ENCODE data around the gene EPHB1.

EPHB1 gene

DNA sequence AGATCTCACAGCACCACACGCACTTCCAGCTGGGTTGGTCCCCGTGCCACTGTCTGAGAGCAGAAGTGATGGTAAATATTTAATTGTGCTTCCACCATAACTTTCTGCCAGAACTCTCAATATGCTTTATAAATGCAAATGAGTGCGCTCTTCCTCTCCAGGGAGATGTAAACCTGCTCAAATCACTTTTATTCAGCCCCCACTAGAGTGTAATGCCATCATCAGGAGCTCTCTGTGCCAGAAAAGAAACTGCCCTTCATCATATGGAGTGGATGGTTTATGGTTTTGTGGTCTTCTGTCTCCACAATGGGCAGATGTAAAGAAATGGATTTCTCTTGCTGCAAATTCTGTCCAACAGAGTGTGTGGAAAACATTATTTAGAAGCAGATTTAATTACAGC, 127.0 kb downstream of the EPHB1 start:
- DNase-seq, result no peak

DNA sequence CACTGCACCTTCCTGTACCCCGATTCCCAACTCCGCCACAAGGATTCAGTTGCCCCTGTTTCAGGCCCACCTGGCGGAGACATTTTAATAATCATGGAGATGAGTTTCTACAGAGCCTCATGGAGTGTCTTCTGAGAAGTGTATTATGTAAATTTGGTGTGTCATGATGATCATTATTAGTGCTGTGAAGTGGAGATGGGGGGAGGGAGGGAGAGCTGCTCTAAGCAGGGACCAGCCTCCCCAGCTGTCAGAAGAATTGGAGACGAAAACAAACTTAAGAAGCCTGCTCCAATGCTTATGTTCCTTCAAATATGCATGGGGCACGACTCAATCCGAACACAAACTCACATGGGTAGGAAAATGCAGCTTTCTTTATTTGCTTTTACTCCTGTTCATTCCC, 127.8 kb downstream of the EPHB1 start:
- DNase-seq, result no peak

DNA sequence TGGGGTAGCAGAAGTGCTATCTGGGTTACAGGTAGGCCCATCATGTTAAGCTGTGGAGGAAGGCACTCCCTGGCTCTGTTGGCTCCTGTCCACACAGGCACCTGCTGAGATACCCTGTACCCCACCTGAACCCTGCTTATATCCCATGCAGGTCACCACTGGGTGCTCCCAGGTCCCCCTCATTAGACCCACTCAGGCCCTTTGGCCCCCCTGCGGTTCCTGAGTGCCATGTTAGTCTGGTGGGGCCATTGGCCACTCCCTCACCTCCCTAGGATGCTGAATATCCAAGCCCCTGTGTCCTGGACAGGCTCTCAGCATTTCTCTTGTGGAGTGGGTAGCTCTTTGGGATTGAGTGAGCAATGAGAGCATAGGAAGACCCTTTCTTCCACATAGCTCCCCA, 128.2 kb downstream of the EPHB1 start:
- no peak for DNase-seq

DNA sequence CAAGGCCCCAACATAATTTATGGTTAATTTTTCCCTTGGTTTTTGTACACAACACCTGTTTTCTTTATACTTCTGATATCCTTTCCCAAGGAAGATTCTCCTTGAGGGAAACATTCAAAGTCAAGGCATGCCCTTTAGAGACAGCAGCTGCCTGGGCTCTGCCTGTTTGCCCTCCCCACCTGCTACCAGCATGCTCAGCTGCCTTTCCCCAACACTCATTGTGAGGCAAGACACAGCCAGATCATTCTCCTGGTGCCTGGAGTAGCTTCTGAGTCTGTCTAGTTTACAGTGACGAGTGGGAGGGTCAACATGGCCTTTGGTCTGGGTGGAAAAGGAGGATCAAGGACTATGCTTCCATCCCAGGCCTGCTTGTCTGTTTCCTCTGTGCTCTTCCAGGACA, 132.5 kb downstream of the EPHB1 start:
- peak; percentile 6 to 16 for DNase-seq

DNA sequence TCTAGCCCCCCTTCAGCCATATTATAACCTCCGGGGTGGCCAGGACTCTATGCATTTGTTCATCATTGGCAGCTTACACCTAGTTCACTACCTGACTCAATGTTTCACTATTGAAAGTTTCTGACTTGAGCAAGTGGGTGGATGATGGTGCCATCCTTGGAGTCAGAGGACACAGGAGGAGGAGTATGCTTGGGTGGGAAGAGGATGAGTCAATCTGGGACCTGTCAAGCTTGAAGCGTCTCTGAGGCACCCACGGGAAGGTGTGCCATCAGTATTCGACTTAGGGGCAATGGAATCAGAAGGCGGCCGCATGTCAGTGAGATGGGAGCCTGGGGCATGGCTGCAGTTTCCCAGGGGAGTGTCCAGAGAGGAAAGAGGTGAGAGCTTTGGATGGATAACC, 133.3 kb downstream of the EPHB1 start:
- no peak for DNase-seq

DNA sequence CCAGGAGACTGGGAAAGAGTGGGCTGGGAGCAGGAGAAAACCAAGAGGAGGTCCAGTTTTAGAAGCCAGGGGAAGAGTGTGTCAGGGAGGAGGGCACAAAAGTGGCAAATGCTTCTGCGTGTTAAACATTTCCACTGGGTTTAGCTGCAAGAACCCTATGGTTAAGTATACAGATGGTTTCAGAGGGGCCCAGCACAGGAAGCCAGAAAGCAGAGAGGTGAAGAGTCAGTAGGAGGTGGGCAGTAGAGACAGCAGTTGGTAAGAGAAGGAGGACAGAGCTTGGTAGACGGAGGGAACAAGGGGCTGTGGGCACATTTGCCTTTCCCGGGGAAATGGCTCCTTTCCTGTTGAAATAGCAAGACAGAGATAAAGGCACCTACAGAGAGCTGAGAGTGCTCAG, 133.8 kb downstream of the EPHB1 start:
- DNase-seq, result no peak

DNA sequence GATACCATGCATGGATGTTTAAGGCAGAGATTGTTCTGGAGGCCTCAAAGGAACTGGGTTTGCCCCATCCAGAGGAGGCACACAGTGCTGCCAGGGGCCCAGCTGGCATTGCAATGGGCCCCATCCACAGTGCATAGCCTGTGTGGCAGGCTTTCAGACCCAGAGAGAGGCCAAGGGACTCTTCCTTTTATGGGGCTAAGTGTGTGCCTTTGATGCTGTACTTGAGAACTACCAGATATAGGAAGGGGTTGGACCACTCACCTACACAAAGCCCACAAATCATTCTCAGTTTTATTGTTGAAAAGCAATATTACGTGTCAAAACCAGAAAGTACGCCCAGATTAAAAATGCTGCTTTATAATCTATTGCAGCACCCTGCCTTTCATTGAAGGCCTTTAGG, 134.9 kb downstream of the EPHB1 start:
- no peak for DNase-seq

DNA sequence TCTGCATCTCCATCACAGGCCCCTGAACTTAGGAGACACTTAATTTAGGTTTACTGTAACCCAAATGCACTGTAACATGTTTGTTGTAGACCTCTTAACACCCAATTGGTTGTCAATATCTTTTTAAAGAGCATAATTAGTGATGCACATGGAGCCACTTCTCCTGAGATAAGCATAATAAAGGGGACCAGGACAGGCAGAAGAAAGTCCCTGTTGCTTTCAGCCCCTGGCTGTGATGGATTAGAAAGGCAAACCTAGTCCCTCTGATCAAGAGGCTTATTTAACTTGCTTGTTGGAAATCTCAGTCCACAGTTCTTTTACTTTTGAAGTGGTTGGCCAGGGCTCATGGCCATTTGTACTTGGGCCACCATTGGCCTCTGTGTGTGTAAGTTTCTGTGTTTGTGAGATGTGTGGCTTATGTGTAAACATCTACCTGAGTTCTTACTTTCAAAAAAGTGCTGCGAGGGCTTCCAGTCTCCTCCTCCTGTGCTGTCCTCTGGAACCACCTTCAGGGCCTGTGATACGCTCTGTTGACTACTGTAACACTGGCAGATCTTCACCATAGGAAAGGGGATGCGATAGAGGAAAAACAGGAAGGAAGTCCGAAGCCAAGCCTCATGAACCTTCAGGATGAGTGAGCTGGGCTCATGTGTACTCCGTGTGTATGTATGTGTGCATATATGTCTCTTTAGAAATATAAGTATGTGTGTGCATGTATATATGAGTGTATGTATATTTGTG, 136.2 kb downstream of the EPHB1 start:
- DNase-seq, result no peak

DNA sequence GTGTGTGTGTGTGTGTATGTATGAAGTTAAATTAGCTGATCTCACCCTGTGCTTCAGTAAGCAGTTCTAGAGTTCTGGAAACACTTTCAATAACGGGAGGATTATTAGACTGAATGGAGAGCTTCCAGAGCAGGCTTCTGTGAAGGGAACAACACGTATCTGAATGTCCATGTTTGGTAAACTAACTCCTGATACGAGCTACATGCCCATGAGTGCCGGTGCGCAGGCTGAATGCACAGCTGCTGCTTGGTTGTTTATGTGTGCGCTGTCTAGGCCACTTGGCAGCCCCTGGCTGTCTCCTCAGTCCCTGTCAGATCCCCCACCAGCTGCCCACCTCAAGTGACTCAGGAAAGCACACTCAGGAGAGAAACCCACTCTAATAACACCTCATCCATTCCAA, 137.0 kb downstream of the EPHB1 start:
- DNase-seq, result no peak

DNA sequence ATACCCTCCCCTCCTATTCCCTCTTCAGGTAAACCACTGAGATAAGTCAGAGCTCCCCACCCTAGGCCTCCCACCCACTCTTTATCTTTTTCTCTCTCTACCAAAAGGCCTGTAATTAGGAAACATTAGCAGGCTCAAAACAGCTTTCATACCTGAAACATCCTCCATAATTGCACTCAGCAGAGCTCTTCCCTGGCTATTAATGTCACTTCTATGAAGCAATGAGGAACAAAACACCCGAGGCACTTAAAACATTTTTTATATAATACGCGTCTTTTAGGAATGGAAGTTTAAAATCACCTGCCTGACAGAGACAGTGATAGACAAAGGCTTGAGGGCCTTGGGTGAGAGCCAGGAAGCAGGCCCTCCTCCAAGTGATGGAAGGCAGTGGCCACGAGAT, 138.9 kb downstream of the EPHB1 start:
- DNase-seq, result no peak

DNA sequence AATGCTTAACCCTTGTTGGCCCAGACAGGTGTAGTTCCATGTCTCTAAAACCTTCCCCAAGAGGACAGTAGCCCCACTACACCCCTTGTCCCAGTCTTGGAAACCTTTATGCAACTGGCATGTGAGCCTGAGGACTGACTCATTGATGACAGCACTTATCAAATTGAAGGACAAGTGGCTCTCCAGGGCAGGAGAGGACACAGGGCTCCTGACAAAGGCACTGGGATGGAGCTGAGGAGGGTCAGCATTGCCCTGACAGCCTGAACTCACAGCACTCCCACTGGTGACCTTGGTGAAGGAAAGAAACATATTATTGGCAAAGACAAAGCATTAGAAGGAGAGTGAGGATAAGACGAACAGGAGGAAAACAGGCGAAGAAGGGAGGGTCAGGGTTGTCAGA, 139.9 kb downstream of the EPHB1 start:
- DNase-seq, result no peak

DNA sequence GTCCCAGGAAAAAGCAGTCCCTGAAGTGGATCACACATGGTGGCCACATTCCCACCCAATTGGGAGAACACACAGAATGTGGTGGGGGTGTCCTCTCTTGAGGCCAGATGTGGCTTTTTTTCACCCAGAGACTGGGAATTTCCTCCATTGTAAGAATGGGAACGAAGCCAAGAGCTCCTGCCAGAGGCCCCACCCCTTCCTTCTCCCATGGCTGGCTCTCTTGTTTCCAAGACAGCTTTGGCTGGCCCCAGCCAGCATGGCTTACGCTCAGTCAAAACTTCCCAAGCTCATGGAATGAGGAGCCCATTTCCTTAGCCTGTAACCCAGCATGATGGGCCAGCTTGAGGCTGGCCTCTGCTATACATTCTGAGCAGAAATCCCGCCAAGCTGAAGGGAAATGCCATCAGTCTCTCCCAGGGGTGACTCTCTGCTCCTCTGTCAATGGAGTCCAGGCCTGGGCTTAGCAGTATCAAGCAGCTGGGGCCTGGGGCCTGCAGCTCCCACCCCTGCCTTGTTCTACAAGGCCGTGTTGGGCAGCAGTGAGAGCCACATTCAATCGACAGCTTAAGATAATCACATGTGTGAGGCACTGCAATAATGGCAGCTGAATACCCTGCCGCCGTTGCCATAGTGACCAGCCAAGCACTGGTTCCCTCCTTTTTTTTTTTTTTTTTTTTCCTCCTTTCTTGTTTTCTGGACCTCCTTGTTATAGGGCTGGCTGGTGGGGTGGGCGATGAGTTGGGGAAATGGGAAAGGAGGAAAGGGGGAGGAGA, 142.4 kb downstream of the EPHB1 start:
- DNase-seq, result no peak

DNA sequence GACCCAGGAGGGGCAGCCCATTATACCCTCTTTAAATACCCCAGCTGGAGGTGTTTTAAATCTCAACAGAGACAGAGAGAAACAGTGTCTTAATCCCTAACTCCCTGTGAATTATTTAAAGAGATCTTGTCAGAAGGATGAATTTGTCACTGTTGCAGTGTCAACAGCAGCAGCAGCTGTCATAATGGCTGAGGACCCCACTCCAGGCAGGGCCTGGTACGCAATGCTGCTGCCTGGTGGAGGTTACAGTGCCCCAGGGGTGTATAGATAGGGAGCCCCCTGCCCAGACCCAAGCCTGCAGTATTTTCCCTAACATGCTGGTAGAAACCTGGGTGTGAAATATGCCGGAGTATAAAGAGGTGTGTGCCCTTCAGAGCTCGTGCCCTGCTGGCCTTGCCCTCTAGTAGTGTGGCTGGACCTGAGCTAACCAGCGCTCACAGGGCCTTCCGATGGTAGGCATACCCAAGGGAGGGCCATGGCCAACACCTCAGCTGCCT, 143.0 kb downstream of the EPHB1 start:
- DNase-seq, result peak in 1 of 2 experiments; percentile 16

DNA sequence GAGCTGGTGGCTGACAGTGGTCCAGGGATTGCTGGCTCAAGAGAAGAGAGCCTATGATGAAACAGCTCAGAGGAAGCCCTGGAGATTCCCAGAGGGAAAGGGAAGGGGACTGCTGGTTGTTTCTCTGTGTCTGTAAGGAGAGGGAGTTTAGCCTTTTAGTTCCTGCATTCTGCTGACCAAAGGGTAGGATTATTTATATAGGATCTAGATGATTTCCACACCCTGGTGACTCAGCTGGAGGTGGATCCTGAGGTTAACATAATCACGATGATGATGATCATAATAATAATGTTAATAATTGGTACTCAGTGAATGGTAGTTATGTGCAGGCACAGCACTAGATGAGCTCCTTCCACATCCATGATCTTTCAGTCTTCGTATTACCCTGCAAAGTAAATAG, 144.9 kb downstream of the EPHB1 start:
- no peak for DNase-seq

DNA sequence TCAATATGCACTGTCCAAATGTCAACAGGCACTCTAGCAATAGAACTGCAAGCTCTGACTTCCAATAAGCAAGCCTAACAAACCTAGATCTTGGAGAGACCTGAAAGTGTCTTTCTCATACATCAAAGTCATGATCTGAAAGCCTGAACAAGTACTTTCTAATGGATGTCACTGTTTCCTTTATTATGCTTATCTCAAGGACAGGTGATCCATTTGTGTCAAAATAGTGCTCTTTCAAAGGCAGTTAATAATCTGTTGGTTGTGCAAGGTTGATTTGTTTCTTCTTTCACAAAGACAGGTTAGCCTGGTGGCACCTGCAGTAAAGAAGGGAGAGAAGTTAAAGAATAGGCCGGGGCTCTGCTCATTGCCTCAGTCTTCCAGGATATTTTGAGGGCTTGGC, 146.8 kb downstream of the EPHB1 start:
- DNase-seq, result no peak

DNA sequence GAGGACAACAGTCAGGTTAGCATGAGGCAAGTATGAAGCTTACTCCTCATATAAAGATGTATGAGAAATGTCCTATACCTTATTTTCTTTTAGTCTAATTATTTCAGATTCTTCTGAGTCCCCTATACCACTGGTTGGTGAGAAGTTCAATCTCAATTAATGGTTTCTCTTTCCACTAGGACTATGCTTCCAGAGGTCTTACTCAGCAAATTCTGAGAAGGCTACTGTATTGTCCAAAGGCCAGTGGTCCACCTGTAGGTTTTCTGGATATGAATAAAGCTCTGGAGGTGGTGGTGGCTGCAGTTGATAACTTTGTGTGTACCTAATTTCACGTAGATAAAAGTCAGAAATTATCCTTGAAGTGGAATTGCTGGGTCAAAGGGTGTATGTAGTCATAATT, 149.4 kb downstream of the EPHB1 start:
- DNase-seq, result no peak

DNA sequence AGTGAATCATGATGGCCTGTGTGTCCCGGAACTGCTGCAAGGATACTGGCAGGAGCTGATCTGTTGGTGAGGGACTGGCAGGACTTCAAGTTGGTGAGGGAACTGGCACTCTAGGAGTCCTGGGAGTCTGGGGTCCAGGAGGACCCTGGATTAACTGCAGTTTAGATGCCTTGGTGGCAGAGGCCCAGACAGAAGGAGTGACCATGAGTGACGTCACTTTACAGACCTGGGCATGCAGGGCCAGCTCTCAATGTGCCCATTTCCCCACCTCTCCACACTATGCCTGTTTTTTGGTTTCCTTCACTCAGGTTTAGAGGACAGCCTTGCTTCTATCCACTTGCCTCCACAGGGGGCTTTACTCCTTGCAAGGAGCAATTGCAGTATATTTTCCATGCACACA, 154.1 kb downstream of the EPHB1 start:
- no peak for DNase-seq

DNA sequence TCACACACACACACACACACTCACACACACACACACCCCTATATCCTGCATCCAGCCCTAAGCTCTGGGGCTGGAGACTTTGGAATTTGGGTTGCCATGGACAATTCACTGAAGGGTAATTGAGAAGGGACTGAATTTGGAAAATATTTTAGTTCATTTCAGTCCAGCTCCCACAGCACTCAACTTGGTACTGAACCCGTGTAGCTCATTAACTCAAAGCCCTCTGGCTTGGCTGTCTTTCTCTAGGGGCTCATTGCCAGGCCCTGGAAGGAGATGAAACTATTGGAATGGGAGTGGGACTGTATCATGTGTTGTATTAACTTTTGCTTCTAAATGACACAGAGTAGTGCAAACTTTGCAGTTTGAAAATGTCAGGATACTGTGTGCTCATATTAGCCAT, 157.3 kb downstream of the EPHB1 start:
- no peak for DNase-seq

DNA sequence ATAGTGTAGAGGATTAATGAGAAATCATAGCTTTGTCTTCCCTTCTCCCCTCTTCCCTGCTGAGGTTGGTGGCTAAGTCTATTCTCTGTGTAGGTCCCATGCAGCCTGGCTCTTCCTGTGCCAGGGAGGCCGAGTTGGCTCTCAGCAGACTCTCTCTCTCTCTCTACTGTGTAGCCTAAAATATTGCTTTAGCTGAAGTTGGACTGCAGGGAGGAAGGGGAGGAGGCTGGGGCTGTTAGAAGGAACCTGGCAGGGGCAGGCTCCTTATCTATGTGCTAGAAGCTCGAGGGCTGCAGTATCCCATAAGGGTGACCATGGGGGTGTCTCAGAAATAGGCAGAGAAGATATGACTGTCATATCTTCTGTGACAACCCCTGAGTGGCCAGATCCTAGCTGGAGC, 160.8 kb downstream of the EPHB1 start:
- no peak for DNase-seq

DNA sequence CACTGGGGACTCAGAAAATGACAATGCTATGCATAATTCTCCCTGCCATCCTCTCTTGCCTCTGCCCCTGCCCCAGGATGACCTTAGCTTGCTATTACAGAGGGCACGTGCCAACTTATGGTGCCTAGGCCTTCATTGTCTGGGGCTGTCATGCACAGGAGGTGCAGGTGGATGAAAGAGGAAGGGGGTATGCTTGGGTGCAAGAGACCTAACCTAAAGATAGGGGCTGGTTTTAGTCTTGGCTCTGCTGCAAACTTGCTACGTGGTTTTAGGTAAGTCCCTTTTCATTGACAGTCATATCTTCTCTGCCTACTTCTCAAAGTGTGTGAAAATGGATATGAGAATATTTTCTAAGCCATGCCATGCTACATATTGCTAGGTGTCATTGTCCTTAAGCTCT, 161.3 kb downstream of the EPHB1 start:
- no peak for DNase-seq

DNA sequence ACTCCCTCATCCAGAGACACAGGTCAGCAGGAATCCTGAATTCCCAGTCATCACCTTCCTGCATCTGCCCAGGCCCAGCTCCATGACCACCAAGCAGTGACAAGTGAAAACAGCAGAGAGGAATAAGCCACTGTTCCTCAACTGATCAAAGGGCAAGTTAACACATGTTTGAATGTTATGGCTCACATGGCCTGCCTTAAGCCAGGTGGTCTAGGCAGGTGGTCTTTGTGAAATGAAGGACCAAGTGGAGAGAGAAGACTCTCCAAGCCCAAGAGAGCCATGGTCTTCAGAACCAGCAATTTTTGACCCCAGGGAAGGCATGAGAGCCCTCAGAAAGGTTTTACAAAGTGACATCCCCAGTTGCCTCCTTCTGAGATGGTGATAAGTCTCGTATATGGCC, 161.8 kb downstream of the EPHB1 start:
- DNase-seq, result no peak

DNA sequence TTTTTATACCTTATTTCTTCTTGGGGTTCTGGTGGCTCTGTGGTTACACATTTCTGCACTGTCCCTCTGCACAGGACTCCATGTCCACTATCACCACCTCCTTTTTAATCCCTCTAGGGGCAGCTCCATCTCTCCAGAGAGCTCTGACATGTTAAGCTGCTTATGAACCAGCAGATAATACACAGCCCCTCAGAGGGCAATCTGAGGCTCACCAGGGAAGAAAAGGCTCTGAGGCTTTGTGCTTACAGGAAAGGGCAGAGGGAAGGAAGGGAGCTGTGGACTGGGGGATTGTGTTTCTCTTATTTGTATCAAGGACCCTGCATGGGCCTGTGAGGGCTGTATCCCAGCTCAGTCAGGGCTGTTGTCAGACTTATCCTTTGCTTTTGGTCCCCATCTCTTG, 164.5 kb downstream of the EPHB1 start:
- no peak for DNase-seq

DNA sequence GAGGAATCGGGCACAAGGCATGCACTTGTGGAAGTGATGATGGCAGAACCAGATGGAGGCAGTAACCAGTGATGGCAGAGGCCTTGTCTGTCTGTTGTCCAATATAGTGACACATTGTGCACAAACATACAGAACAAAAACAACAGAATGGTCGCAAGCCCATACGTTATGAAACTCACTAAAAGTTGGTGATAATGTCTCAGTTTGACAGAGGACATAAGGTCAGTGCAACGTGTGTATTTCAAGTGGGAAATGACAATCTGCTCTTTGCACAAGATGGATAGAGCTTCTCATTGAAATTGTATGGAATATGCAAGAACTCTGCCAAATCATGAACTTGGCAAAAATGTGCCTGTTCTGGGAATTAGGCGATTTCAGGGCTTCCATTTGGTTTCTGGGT, 169.2 kb downstream of the EPHB1 start:
- DNase-seq, result no peak

DNA sequence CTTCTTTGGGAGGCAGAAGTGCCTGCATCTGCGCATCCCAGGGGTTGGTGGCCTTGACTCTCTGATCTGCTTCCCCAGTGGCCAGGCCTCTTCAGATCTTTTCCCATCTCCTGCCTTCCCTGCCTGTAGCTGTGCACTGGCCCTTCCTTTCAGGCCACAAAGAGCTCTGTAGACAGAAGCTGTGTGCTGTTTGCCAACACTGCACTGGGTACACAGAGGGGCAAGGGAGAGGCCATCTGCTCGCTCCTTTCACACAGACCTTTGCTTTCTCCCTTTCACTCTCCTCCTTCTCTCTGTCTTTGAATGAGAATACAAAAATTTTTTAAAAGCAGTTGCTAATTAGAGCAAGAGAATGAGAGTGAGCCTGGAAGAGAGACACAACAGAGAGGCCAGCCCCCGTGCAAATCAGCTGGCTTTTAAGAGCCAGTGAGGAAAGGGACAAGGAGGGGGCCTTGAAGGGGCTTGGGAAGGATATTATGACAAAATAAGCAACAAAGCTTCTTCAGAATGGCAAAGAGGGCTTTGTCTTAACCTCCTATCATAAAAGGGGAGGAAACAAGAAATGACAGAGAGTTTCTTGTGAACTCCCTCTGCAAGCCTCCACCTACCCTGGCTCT, 170.9 kb downstream of the EPHB1 start:
- DNase-seq, result no peak
